RWPE2 (cell line): ENCODE data around the gene SCAMP2.

ENCODE experiments used
- ATAC-seq: fragments of 200-7000 bp; cut with Tn5 transposase; 3 replicates; pipeline ENCODE4 v1.9.1; 2021; ENCODE audit warnings: low read depth
- DNase-seq: peaks from one replicate; pipeline ENCODE4 v3.0.0-alpha.2; 2020; ENCODE audit warnings: low spot score
- H3K27ac ChIP-seq: fragments of 450-650 bp; 2 replicates; pipeline ENCODE4 v1.5.1; 2017; ENCODE audit warnings: mild to moderate bottlenecking; ENCODE audit not compliant: poor library complexity, severe bottlenecking
- H3K27me3 ChIP-seq: fragments of 250-450 bp; sonication (Bioruptor Pico); 2 replicates; pipeline ENCODE4 v1.5.1; 2021; ENCODE audit warnings: mild to moderate bottlenecking, moderate library complexity; ENCODE audit not compliant: insufficient read depth, poor library complexity, severe bottlenecking
- H3K36me3 ChIP-seq: fragments of 250-450 bp; sonication (Bioruptor Pico); 2 replicates; pipeline ENCODE4 v1.5.1; 2020; ENCODE audit warnings: low read depth, mild to moderate bottlenecking, moderate library complexity
- H3K4me1 ChIP-seq: fragments of 250-450 bp; sonication (Bioruptor Pico); 2 replicates; pipeline ENCODE4 v1.5.1; 2021; ENCODE audit warnings: mild to moderate bottlenecking, moderate library complexity; ENCODE audit not compliant: insufficient read depth, poor library complexity, severe bottlenecking
- H3K4me3 ChIP-seq: fragments of 250-450 bp; sonication (Bioruptor Pico); 2 replicates; pipeline ENCODE4 v1.5.1; 2021; ENCODE audit warnings: mild to moderate bottlenecking, moderate library complexity; ENCODE audit not compliant: severe bottlenecking
- H3K9me3 ChIP-seq: fragments of 250-450 bp; sonication (Bioruptor Pico); 2 replicates; pipeline ENCODE4 v1.5.1; 2021; ENCODE audit warnings: mild to moderate bottlenecking, moderate library complexity; ENCODE audit not compliant: severe bottlenecking
- CTCF ChIP-seq: fragments of 450-650 bp; IDR thresholded peaks from one replicate; pipeline ENCODE4 v1.5.1; 2017; ENCODE audit warnings: mild to moderate bottlenecking, moderate library complexity; ENCODE audit not compliant: poor library complexity, severe bottlenecking

SCAMP2 gene

GRCh38 chr15:74858369-74858740, 14.8 kb downstream of the SCAMP2 start:
- no peaks in the 10 kb centered on the region for H3K9me3 ChIP-seq
- peaks cover 5% of the 10 kb centered on the region for H3K4me1 ChIP-seq
- no peak for TF ChIP-seq CTCF
- no peaks in the 10 kb centered on the region for H3K27me3 ChIP-seq
- no peak for DNase-seq
- H3K27ac ChIP-seq: no peak overlapping the region
- no peak for ATAC-seq
- H3K4me3 ChIP-seq: no peak overlapping the region
- H3K36me3 ChIP-seq: peaks cover 19% of the 10 kb centered on the region

GRCh38 chr15:74857671-74858368, 15.3 kb downstream of the SCAMP2 start:
- TF ChIP-seq CTCF: no peak
- ATAC-seq (no peak), DNase-seq (peak; percentile 42)

GRCh38 chr15:74857082-74857655, 16.0 kb downstream of the SCAMP2 start:
- H3K4me1 ChIP-seq: no peaks in the 10 kb centered on the region
- no peak overlapping the region for H3K27ac ChIP-seq
- H3K27me3 ChIP-seq: no peaks in the 10 kb centered on the region
- no peak for DNase-seq
- no peak overlapping the region for H3K4me3 ChIP-seq
- no peaks in the 10 kb centered on the region for H3K9me3 ChIP-seq
- no peak for TF ChIP-seq CTCF
- peaks cover 31% of the 10 kb centered on the region for H3K36me3 ChIP-seq
- no peak; the same call in 2 of the 3 replicates for ATAC-seq

More at GRCh38 chr15:74857671-74858368, 15.3 kb downstream of the SCAMP2 start:
- H3K9me3 ChIP-seq: no peaks in the 10 kb centered on the region
- H3K27me3 ChIP-seq: no peaks in the 10 kb centered on the region
- no peak overlapping the region for H3K27ac ChIP-seq
- no peak overlapping the region for H3K4me3 ChIP-seq
- no peaks in the 10 kb centered on the region for H3K4me1 ChIP-seq
- peaks cover 25% of the 10 kb centered on the region for H3K36me3 ChIP-seq

- no peaks in the 10 kb centered on the region for H3K9me3 ChIP-seq
- H3K36me3 ChIP-seq: peaks cover 37% of the 10 kb centered on the region
- H3K4me3 ChIP-seq: no peak overlapping the region
- TF ChIP-seq CTCF: no peak
- no peak overlapping the region for H3K27ac ChIP-seq
- DNase-seq (no peak), ATAC-seq (no peak)
- H3K27me3 ChIP-seq: no peaks in the 10 kb centered on the region
- no peaks in the 10 kb centered on the region for H3K4me1 ChIP-seq
Observed at GRCh38 chr15:74856537-74856936, 16.6 kb downstream of the SCAMP2 start.

- H3K9me3 ChIP-seq: no peaks in the 10 kb centered on the region
- no peak for TF ChIP-seq CTCF
- DNase-seq (no peak), ATAC-seq (no peak)
- peaks cover 44% of the 10 kb centered on the region for H3K36me3 ChIP-seq
- H3K4me3 ChIP-seq: no peak overlapping the region
- no peaks in the 10 kb centered on the region for H3K27me3 ChIP-seq
- no peak overlapping the region for H3K27ac ChIP-seq
- no peaks in the 10 kb centered on the region for H3K4me1 ChIP-seq
Observed at GRCh38 chr15:74855857-74856256, 17.3 kb downstream of the SCAMP2 start.
